MM.1S (cell line): ENCODE data around the gene RPTOR.

Experiments
- DNase-seq: peaks from one replicate; pipeline ENCODE4 v3.0.0-alpha.2; 2015
- H2AFZ ChIP-seq: fragments of 300-600 bp; sonication (generic); 2 replicates; pipeline ENCODE4 v1.6.0; 2016; ENCODE audit warnings: antibody characterized with exemption, low read length
- H3F3A ChIP-seq: fragments of 300-600 bp; sonication (generic); 2 replicates; pipeline ENCODE4 v1.6.1; 2016; ENCODE audit warnings: mild to moderate bottlenecking, antibody characterized with exemption, low read length, moderate library complexity, mixed read lengths; ENCODE audit not compliant: insufficient read depth
- H3K27ac ChIP-seq: fragments of 300-600 bp; sonication (generic); 2 replicates; pipeline ENCODE4 v1.5.1; 2016; ENCODE audit warnings: mild to moderate bottlenecking, low read length
- H3K27me3 ChIP-seq: fragments of 300-600 bp; sonication (generic); replicated peaks from 2 replicates; pipeline ENCODE4 v1.6.0; 2016; ENCODE audit warnings: low read length; ENCODE audit not compliant: insufficient read depth
- H3K36me3 ChIP-seq: fragments of 300-600 bp; sonication (generic); replicated peaks from 2 replicates; pipeline ENCODE4 v1.6.1; 2016; ENCODE audit warnings: mild to moderate bottlenecking, low read length, mixed read lengths; ENCODE audit not compliant: insufficient read depth
- H3K4me1 ChIP-seq: fragments of 300-600 bp; sonication (generic); 2 replicates; pipeline ENCODE4 v1.6.1; 2016; ENCODE audit warnings: low read length, mixed read lengths
- H3K4me2 ChIP-seq: fragments of 300-600 bp; sonication (generic); 2 replicates; pipeline ENCODE4 v1.6.0; 2016; ENCODE audit warnings: low read depth, low read length
- H3K4me3 ChIP-seq: fragments of 300-600 bp; sonication (generic); 2 replicates; pipeline ENCODE4 v1.5.1; 2016; ENCODE audit warnings: low read length, mixed read lengths
- H3K79me2 ChIP-seq: fragments of 300-600 bp; sonication (generic); 2 replicates; pipeline ENCODE4 v1.6.1; 2016; ENCODE audit warnings: mixed run types, low read length, mixed read lengths
- H3K9ac ChIP-seq: fragments of 300-600 bp; sonication (generic); 2 replicates; pipeline ENCODE4 v1.6.1; 2016; ENCODE audit warnings: low read length, mixed read lengths
- H3K9me2 ChIP-seq: fragments of 300-600 bp; sonication (generic); replicated peaks from 2 replicates; pipeline ENCODE4 v1.6.1; 2016; ENCODE audit warnings: mild to moderate bottlenecking, low read length, mixed read lengths; ENCODE audit not compliant: insufficient read depth
- H3K9me3 ChIP-seq: fragments of 300-600 bp; sonication (generic); replicated peaks from 2 replicates; pipeline ENCODE4 v1.6.1; 2016; ENCODE audit warnings: mild to moderate bottlenecking, low read length, mixed read lengths; ENCODE audit not compliant: insufficient read depth
- H4K20me1 ChIP-seq: fragments of 300-600 bp; sonication (generic); 2 replicates; pipeline ENCODE4 v1.6.1; 2016; ENCODE audit warnings: mild to moderate bottlenecking, low read length, moderate library complexity, mixed read lengths; ENCODE audit not compliant: insufficient read depth
- CTCF ChIP-seq: fragments of 300-600 bp; sonication (generic); IDR thresholded peaks from 2 replicates; pipeline ENCODE4 v1.5.1; 2016; ENCODE audit warnings: antibody characterized with exemption, low read length, mixed read lengths
- EZH2 ChIP-seq: fragments of 300-600 bp; sonication (generic); optimal IDR thresholded peaks from 2 replicates; pipeline ENCODE3; 2017; ENCODE audit warnings: low read depth, mild to moderate bottlenecking, antibody characterized with exemption, low read length, mixed read lengths
- EZH2phosphoT487 ChIP-seq: fragments of 300-600 bp; sonication (generic); IDR thresholded peaks from 2 replicates; pipeline ENCODE4 v1.6.1; 2018; ENCODE audit warnings: antibody characterized with exemption, low read length

Gene RPTOR

GRCh38 chr17:80604670-80605010 is 60.0 kb downstream of the RPTOR start:
- no peaks in the 10 kb centered on the region for H3K9me2 ChIP-seq
- no peaks in the 10 kb centered on the region for H3K36me3 ChIP-seq
- H2AFZ ChIP-seq: no peak overlapping the region
- no peak overlapping the region for H3K4me2 ChIP-seq
- no peak overlapping the region for H3K27ac ChIP-seq
- peaks cover 66% of the 10 kb centered on the region for H3K79me2 ChIP-seq
- no peaks in the 10 kb centered on the region for H3F3A ChIP-seq
- TF ChIP-seq CTCF (no peak), EZH2phosphoT487 (no peak), EZH2 (no peak)
- no peak for DNase-seq
- no peak overlapping the region for H3K9ac ChIP-seq
- H3K9me3 ChIP-seq: no peaks in the 10 kb centered on the region
- no peak overlapping the region for H3K4me3 ChIP-seq
- H3K4me1 ChIP-seq: no peaks in the 10 kb centered on the region
- no peaks in the 10 kb centered on the region for H4K20me1 ChIP-seq
- no peaks in the 10 kb centered on the region for H3K27me3 ChIP-seq

- no peaks in the 10 kb centered on the region for H4K20me1 ChIP-seq
- H3K4me2 ChIP-seq: no peak overlapping the region
- H3K9ac ChIP-seq: no peak overlapping the region
These were observed 60.9 kb downstream of the RPTOR start for GRCh38 chr17:80605326-80606066.

GRCh38 chr17:80608326-80608725 is 63.7 kb downstream of the RPTOR start:
- H3K27ac ChIP-seq: no peak overlapping the region
- no peak overlapping the region for H3K9ac ChIP-seq
- DNase-seq: no peak
- no peaks in the 10 kb centered on the region for H3K27me3 ChIP-seq
- no peak for TF ChIP-seq EZH2
- TF ChIP-seq CTCF: no peak
- TF ChIP-seq EZH2phosphoT487: no peak
- H4K20me1 ChIP-seq: no peaks in the 10 kb centered on the region
- H3K4me1 ChIP-seq: no peaks in the 10 kb centered on the region
- no peaks in the 10 kb centered on the region for H3K36me3 ChIP-seq
- H3K4me2 ChIP-seq: no peak overlapping the region
- no peak overlapping the region for H3K4me3 ChIP-seq
- H3F3A ChIP-seq: no peaks in the 10 kb centered on the region
- H3K9me3 ChIP-seq: no peaks in the 10 kb centered on the region
- no peaks in the 10 kb centered on the region for H3K9me2 ChIP-seq
- peaks cover 81% of the 10 kb centered on the region for H3K79me2 ChIP-seq
- no peak overlapping the region for H2AFZ ChIP-seq

More at GRCh38 chr17:80605326-80606066, 60.9 kb downstream of the RPTOR start:
- Histone ChIP-seq H2AFZ (no peak overlapping the region), H3K27me3 (no peaks in the 10 kb centered on the region), H3K36me3 (no peaks in the 10 kb centered on the region), H3K9me2 (no peaks in the 10 kb centered on the region), H3K79me2 (peaks cover 66% of the 10 kb centered on the region), H3K4me3 (no peak overlapping the region), H3K9me3 (no peaks in the 10 kb centered on the region), H3F3A (no peaks in the 10 kb centered on the region), H3K4me1 (no peaks in the 10 kb centered on the region), H3K27ac (no peak overlapping the region)
- DNase-seq: no peak
- TF ChIP-seq EZH2 (no peak), EZH2phosphoT487 (no peak), CTCF (no peak)
